DND-41 (cell line): ENCODE results near the gene SPNS2.

ENCODE experiments used
- ATAC-seq: fragments of 200-7000 bp; cut with Tn5 transposase; 3 replicates; pipeline ENCODE4 v1.9.1; 2021; ENCODE audit warnings: low read depth; ENCODE audit not compliant: insufficient read depth
- DNase-seq: peaks from one replicate; pipeline ENCODE4 v3.0.0-alpha.2; 2020
- H2AFZ ChIP-seq: 2 replicates; pipeline ENCODE4 v1.6.0; 2012; ENCODE audit warnings: low read depth, low read length
- H3K27ac ChIP-seq: 2 replicates; pipeline ENCODE4 v1.5.1; 2012; ENCODE audit warnings: low read length, inconsistent platforms
- H3K27me3 ChIP-seq: fragments of 200-600 bp; sonication (generic); 2 replicates; pipeline ENCODE4 v1.6.0; 2012; ENCODE audit warnings: low read length, mild to moderate bottlenecking, inconsistent platforms; ENCODE audit not compliant: insufficient read depth, poor library complexity
- H3K36me3 ChIP-seq: 2 replicates; pipeline ENCODE4 v1.5.1; 2012; ENCODE audit warnings: low read length, inconsistent platforms; ENCODE audit not compliant: insufficient read depth
- H3K4me1 ChIP-seq: 2 replicates; pipeline ENCODE4 v1.5.1; 2012; ENCODE audit warnings: mild to moderate bottlenecking, low read length; ENCODE audit not compliant: insufficient read depth
- H3K4me2 ChIP-seq: 2 replicates; pipeline ENCODE4 v1.6.0; 2012; ENCODE audit warnings: mild to moderate bottlenecking, moderate library complexity, low read length, inconsistent platforms; ENCODE audit not compliant: insufficient read depth
- H3K4me3 ChIP-seq, 2 experiments: fragments of 200-600 bp in 1 of 2; shearing (Covaris generic) in 1 of 2; 2 replicates each; pipeline ENCODE4 v1.5.1; 2012 to 2016; ENCODE audit warnings: inconsistent platforms in 2 of 2, low read length in 2 of 2, mild to moderate bottlenecking in 2 of 2, low read depth in 1 of 2, moderate library complexity in 1 of 2
- H3K79me2 ChIP-seq: 2 replicates; pipeline ENCODE4 v1.6.0; 2012; ENCODE audit warnings: low read length, inconsistent platforms; ENCODE audit not compliant: insufficient read depth
- H3K9ac ChIP-seq: 2 replicates; pipeline ENCODE4 v1.6.0; 2012; ENCODE audit warnings: low read depth, mild to moderate bottlenecking, inconsistent platforms, low read length, moderate library complexity
- H3K9me3 ChIP-seq: 2 replicates; pipeline ENCODE4 v1.5.1; 2012; ENCODE audit warnings: low read length, moderate library complexity, mild to moderate bottlenecking, inconsistent platforms; ENCODE audit not compliant: insufficient read depth, severe bottlenecking
- H4K20me1 ChIP-seq: 2 replicates; pipeline ENCODE4 v1.6.0; 2012; ENCODE audit warnings: low read length; ENCODE audit not compliant: insufficient read depth
- CTCF ChIP-seq: IDR thresholded peaks from 2 replicates; pipeline ENCODE4 v1.5.1; 2012; ENCODE audit warnings: borderline replicate concordance, low read length, moderate library complexity, mild to moderate bottlenecking; ENCODE audit not compliant: poor library complexity, severe bottlenecking; ENCODE audit errors: extremely low read depth
- EZH2 ChIP-seq: IDR thresholded peaks from 3 replicates; pipeline ENCODE4 v1.6.1; 2012; ENCODE audit warnings: borderline replicate concordance, low read depth, mild to moderate bottlenecking, moderate library complexity, low read length, inconsistent platforms; ENCODE audit not compliant: severe bottlenecking

The SPNS2 gene

GRCh38 chr17:4474093-4474492 is 24.6 kb upstream of the SPNS2 start:
- Histone ChIP-seq H4K20me1 (no peaks in the 10 kb centered on the region), H3K79me2 (no peaks in the 10 kb centered on the region), H2AFZ (no peak overlapping the region), H3K4me2 (no peak overlapping the region), H3K27ac (no peak overlapping the region), H3K4me3 (no peak overlapping the region), H3K9me3 (no peaks in the 10 kb centered on the region), H3K27me3 (no peaks in the 10 kb centered on the region), H3K9ac (no peak overlapping the region), H3K4me1 (peaks cover under 1% of the 10 kb centered on the region; the same call in 1 of the 2 replicates), H3K36me3 (no peaks in the 10 kb centered on the region)
- ATAC-seq (no peak), DNase-seq (no peak)
- no peak for TF ChIP-seq CTCF
- TF ChIP-seq EZH2 = no peak

GRCh38 chr17:4475001-4475400 is 23.7 kb upstream of the SPNS2 start:
- Histone ChIP-seq H3K79me2 (no peaks in the 10 kb centered on the region), H3K9me3 (no peaks in the 10 kb centered on the region)

GRCh38 chr17:4475463-4475862 is 23.2 kb upstream of the SPNS2 start:
- Histone ChIP-seq H3K9ac (no peak overlapping the region), H3K27me3 (no peaks in the 10 kb centered on the region), H3K9me3 (no peaks in the 10 kb centered on the region), H2AFZ (no peak overlapping the region), H3K27ac (no peak overlapping the region), H3K4me2 (no peak overlapping the region), H3K4me1 (peaks cover 14% of the 10 kb centered on the region), H4K20me1 (no peaks in the 10 kb centered on the region), H3K79me2 (no peaks in the 10 kb centered on the region), H3K36me3 (no peaks in the 10 kb centered on the region; the same call in 1 of the 2 replicates), H3K4me3 (no peak overlapping the region)
- DNase-seq = no peak
- no peak for ATAC-seq
- no peak for TF ChIP-seq EZH2
- TF ChIP-seq CTCF = no peak

More at GRCh38 chr17:4475001-4475400, 23.7 kb upstream of the SPNS2 start:
- TF ChIP-seq EZH2 = no peak
- no peak for TF ChIP-seq CTCF
- ATAC-seq = no peak
- Histone ChIP-seq H3K9ac (no peak overlapping the region), H3K27me3 (no peaks in the 10 kb centered on the region), H3K4me3 (no peak overlapping the region), H4K20me1 (no peaks in the 10 kb centered on the region), H2AFZ (no peak overlapping the region), H3K4me1 (peaks cover 10% of the 10 kb centered on the region), H3K27ac (no peak overlapping the region), H3K36me3 (no peaks in the 10 kb centered on the region; the same call in 1 of the 2 replicates), H3K4me2 (no peak overlapping the region)
- no peak for DNase-seq

- H3K9me3 ChIP-seq = no peaks in the 10 kb centered on the region
- no peaks in the 10 kb centered on the region for H4K20me1 ChIP-seq
- H3K27ac ChIP-seq = no peak overlapping the region
- DNase-seq (no peak), ATAC-seq (no peak)
- H2AFZ ChIP-seq = no peak overlapping the region
- no peaks in the 10 kb centered on the region for H3K27me3 ChIP-seq
- H3K36me3 ChIP-seq = no peaks in the 10 kb centered on the region; the same call in 1 of the 2 replicates
- no peaks in the 10 kb centered on the region for H3K79me2 ChIP-seq
- H3K4me1 ChIP-seq = peaks cover 20% of the 10 kb centered on the region
- H3K9ac ChIP-seq = no peak overlapping the region
- H3K4me3 ChIP-seq = no peak overlapping the region
- TF ChIP-seq EZH2 = no peak
- no peak overlapping the region for H3K4me2 ChIP-seq
These were observed 22.7 kb upstream of the SPNS2 start for GRCh38 chr17:4476017-4476416.
